Mucosa of descending colon (tissue), 3 donors: ENCODE measurements around the gene POLR2L. TPM values are rescaled to one million over a fixed set of nuclear protein-coding genes. Genes with fewer than 3 reads are reported as not detected.

Source experiments
- ATAC-seq: fragments of 200-7000 bp; cut with Tn5 transposase; one replicate; pipeline ENCODE4 v1.9.1; 2020; ENCODE audit warnings: mild to moderate bottlenecking, moderate library complexity
- DNase-seq, 3 donors: peaks; one replicate each; pipeline ENCODE4 v3.0.0-alpha.2; 2020
- H3K36me3 ChIP-seq: fragments of 200-600 bp; one replicate; pipeline ENCODE4 v1.8.0; 2021; ENCODE audit warnings: low read depth, mild to moderate bottlenecking
- H3K4me1 ChIP-seq: fragments of 200-600 bp; one replicate; pipeline ENCODE4 v1.8.0; 2021; ENCODE audit warnings: low read depth, mild to moderate bottlenecking
- H3K4me3 ChIP-seq: fragments of 200-600 bp; one replicate; pipeline ENCODE4 v1.8.0; 2021; ENCODE audit warnings: mild to moderate bottlenecking
- H3K9me3 ChIP-seq: fragments of 200-600 bp; one replicate; pipeline ENCODE4 v1.8.0; 2021; ENCODE audit warnings: mild to moderate bottlenecking
- intact Hi-C, 2 donors: fragments of 100-400 bp; cut with DNase I in 1 of 2; cut with micrococcal nuclease in 1 of 2; formaldehyde crosslinking; loops; one replicate each; pipeline versions ENCODE4 v1.11.0 to v1.11.1; 2022; cut with DNase I, micrococcal nuclease
- total RNA-seq, 3 donors: library from RNA; stranded (reverse); fragmentation: NEBNext Ultra II Directional in 2 of 3; extraction: Animal tissue kit (Norgen Biotek cat#: 25700) in 2 of 3; gene quantifications; one replicate each; pipeline versions ENCODE4 v1.2.1 to v1.2.4, GENCODE V29; 2021 to 2023
- TF ChIP-seq, protein P1 (sequence below): fragments of 200-600 bp; IDR thresholded peaks from one replicate; pipeline ENCODE4 v1.8.0; 2022; ENCODE audit warnings: antibody characterized with exemption, mild to moderate bottlenecking
- donor health status: DM: no; HTN: no; CAD: no; lungs with moderate emphysema.
- donor health status: DM: no; HTN: no; CAD: no.
- donor health status: DM: no; HTN: yes; CAD: no.

POLR2L gene
- total RNA-seq, 3 donors from 2014 or later = 67.1 to 86.8 (median 82.1) TPM

DNA sequence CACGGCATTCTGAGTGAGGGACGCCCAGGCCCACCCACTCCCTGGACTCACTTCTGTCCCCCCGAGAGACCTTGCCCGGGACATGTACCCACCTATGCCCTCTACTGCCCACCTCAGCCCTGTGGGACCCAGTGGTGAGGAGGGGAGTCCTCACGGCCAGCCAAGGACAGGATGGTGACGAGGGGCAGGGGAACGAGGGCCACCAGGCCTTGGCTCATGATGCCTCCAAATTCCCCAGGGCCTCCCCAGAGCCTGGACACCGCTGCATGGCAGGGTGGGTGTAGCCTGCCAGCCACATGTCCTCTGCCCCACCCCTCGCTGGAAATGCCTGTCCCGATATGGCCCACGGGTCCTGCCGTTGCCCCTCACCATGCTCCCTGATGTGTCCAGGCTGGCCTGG lies 26.5 kb upstream of the POLR2L start:
- TF ChIP-seq, protein P1, sequence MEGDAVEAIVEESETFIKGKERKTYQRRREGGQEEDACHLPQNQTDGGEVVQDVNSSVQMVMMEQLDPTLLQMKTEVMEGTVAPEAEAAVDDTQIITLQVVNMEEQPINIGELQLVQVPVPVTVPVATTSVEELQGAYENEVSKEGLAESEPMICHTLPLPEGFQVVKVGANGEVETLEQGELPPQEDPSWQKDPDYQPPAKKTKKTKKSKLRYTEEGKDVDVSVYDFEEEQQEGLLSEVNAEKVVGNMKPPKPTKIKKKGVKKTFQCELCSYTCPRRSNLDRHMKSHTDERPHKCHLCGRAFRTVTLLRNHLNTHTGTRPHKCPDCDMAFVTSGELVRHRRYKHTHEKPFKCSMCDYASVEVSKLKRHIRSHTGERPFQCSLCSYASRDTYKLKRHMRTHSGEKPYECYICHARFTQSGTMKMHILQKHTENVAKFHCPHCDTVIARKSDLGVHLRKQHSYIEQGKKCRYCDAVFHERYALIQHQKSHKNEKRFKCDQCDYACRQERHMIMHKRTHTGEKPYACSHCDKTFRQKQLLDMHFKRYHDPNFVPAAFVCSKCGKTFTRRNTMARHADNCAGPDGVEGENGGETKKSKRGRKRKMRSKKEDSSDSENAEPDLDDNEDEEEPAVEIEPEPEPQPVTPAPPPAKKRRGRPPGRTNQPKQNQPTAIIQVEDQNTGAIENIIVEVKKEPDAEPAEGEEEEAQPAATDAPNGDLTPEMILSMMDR = no peak
- H3K4me3 ChIP-seq = no peak overlapping the region
- DNase-seq = no peak
- H3K4me1 ChIP-seq = no peaks in the 10 kb centered on the region
- H3K9me3 ChIP-seq = no peaks in the 10 kb centered on the region
- intact Hi-C loops = no loop called here
- no peak for ATAC-seq
- no peaks in the 10 kb centered on the region for H3K36me3 ChIP-seq

DNA sequence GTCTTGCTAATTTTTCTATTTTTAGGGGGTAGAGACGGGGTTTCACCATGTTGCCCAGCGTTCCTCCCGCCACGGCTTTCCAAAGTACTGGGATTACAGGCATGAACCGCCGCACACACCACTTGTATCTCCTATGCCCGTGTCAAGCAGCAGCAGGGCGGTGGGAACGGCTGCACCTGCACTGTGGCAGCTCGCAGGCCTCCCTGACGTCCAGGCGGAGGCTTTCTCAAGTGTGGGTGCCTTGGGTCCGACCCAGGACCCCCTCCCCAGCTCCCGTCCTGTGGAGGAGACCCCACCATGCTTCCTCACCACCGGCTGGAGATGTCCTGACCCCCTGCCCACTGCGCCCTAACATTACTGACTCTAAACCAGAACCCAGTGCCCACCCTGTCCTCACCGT lies 26.1 kb upstream of the POLR2L start:
- Histone ChIP-seq H3K4me1 (no peaks in the 10 kb centered on the region), H3K9me3 (no peaks in the 10 kb centered on the region), H3K4me3 (no peak overlapping the region), H3K36me3 (no peaks in the 10 kb centered on the region)
- TF ChIP-seq, protein P1 = no peak
- intact Hi-C loops = no loop called here
- DNase-seq (no peak), ATAC-seq (no peak)

DNA sequence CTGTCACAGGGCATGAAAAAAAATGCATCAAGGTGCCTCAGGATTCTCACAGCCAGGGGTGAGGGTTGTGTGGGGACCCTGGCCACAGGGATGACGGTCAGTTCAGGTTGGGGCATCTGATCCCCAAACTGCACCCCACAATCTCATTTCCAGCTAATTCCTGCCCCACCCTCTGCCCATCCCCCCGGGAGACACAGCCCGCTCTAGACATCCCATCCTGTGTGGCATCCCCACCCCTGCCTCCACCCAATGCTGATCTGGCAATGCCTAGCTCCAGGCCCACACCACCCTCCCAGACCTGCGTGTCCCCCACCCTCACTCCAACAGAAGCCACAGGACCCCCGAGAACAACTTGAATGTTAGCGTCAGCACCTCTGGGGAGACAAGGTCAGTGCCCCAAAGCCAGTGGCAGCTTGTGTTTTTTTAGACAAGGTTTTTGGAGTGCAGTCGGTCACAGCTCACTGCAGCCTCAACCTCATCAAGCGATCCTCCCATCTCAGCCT lies 25.6 kb upstream of the POLR2L start:
- ATAC-seq = no peak
- no peaks in the 10 kb centered on the region for H3K36me3 ChIP-seq

DNA sequence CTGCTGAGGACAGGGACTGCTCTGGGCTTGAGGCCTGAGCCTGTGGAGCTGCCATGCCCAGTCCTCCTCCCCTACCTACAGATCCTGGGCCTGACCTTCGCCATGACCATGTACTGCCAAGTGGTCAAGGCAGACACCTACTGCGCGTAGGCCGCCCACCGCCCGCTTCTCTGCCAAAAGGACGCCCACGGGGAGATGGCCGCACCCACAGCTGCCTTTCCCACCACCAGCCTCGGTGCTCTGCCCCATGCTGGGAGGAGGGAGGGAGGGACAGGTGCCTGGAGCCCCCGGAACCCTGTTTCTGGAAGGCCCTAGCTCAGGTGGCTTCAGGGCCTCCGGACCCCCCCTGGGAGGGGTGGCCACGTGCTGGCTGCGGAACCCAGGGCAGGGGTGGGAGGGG lies 24.2 kb upstream of the POLR2L start:
- intact Hi-C loops = no loop called here
- TF ChIP-seq, protein P1 = no peak
- no peak for ATAC-seq
- H3K4me3 ChIP-seq = no peak overlapping the region
- H3K36me3 ChIP-seq = no peaks in the 10 kb centered on the region
- no peaks in the 10 kb centered on the region for H3K9me3 ChIP-seq
- DNase-seq = no peak
- H3K4me1 ChIP-seq = no peaks in the 10 kb centered on the region

More for the DNA sequence above, 25.6 kb upstream of the POLR2L start:
- intact Hi-C loops = no loop called here
- no peaks in the 10 kb centered on the region for H3K9me3 ChIP-seq
- TF ChIP-seq, protein P1 = no peak
- no peak for DNase-seq
- H3K4me1 ChIP-seq = no peaks in the 10 kb centered on the region
- no peak overlapping the region for H3K4me3 ChIP-seq

- DNase-seq (no peak), ATAC-seq (no peak)
- Histone ChIP-seq H3K9me3 (no peaks in the 10 kb centered on the region), H3K36me3 (no peaks in the 10 kb centered on the region), H3K4me1 (no peaks in the 10 kb centered on the region), H3K4me3 (no peak overlapping the region)
- TF ChIP-seq, protein P1 = no peak
- intact Hi-C loops = no loop called here
These were observed 23.4 kb upstream of the POLR2L start for GRCh38 chr11:865462-866430.
